ENCODE data around the gene SOX8.

DNA sequence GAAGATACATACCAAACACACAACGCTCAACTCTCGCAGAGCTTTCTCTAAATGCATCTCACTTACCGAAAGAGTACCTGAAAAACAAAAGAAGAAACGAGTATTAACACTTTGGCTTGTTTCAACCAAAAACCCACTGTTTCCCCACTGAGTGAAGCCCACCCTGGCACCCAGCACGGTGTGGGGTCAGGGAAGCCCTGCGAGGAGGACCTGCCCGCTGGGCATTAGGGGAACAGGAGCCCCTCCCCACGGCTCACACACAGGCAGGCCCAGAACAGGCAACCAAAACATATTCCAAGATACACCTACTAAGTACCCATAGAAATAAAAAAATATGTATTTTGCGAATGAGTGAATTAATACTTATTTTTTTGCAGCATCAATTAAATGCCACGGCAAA, 47.4 kb upstream of the SOX8 start:
- TF ChIP-seq, protein P1, sequence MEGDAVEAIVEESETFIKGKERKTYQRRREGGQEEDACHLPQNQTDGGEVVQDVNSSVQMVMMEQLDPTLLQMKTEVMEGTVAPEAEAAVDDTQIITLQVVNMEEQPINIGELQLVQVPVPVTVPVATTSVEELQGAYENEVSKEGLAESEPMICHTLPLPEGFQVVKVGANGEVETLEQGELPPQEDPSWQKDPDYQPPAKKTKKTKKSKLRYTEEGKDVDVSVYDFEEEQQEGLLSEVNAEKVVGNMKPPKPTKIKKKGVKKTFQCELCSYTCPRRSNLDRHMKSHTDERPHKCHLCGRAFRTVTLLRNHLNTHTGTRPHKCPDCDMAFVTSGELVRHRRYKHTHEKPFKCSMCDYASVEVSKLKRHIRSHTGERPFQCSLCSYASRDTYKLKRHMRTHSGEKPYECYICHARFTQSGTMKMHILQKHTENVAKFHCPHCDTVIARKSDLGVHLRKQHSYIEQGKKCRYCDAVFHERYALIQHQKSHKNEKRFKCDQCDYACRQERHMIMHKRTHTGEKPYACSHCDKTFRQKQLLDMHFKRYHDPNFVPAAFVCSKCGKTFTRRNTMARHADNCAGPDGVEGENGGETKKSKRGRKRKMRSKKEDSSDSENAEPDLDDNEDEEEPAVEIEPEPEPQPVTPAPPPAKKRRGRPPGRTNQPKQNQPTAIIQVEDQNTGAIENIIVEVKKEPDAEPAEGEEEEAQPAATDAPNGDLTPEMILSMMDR (IDR thresholded peaks at IDR 0.05; ENCODE audit: insufficient read depth, low read length, poor library complexity, severe bottlenecking) = no peak
- no peak for TF ChIP-seq EZH2phosphoT487 (conservative IDR thresholded peaks at IDR 0.05; ENCODE audit: low read length)

All from SU-DHL-6 (cell line).